Neuronal stem cell (in vitro differentiated cells): ENCODE results near the gene BIRC5.

ENCODE experiments used
- DNase-seq: peaks from one replicate; pipeline ENCODE4 v3.0.0-alpha.2; 2013; ENCODE audit warnings: low spot score
- H2AFZ ChIP-seq: one replicate; pipeline ENCODE4 v1.6.1; 2013; ENCODE audit warnings: mild to moderate bottlenecking, low read length, inconsistent platforms
- H2AK5ac ChIP-seq: 2 replicates; pipeline ENCODE4 v1.6.1; 2013; ENCODE audit warnings: low read depth, mild to moderate bottlenecking, inconsistent platforms, low read length, moderate library complexity, mixed read lengths
- H2BK120ac ChIP-seq: 2 replicates; pipeline ENCODE4 v1.6.1; 2013; ENCODE audit warnings: low read depth, mild to moderate bottlenecking, inconsistent platforms, low read length, moderate library complexity, mixed read lengths
- H2BK12ac ChIP-seq: one replicate; pipeline ENCODE4 v1.6.1; 2013; ENCODE audit warnings: low read length, inconsistent platforms
- H2BK15ac ChIP-seq: 2 replicates; pipeline ENCODE4 v1.6.1; 2013; ENCODE audit warnings: mild to moderate bottlenecking, low read length, inconsistent platforms, mixed read lengths
- H2BK5ac ChIP-seq: one replicate; pipeline ENCODE4 v1.6.1; 2013; ENCODE audit warnings: inconsistent platforms, mild to moderate bottlenecking, low read length, moderate library complexity
- H3K14ac ChIP-seq: one replicate; pipeline ENCODE4 v1.6.1; 2013; ENCODE audit warnings: low read length, inconsistent platforms
- H3K18ac ChIP-seq: 2 replicates; pipeline ENCODE4 v1.6.1; 2013; ENCODE audit warnings: low read length, inconsistent platforms
- H3K23ac ChIP-seq: 2 replicates; pipeline ENCODE4 v1.6.1; 2013; ENCODE audit warnings: low read depth, mild to moderate bottlenecking, mixed read lengths, low read length, inconsistent platforms; ENCODE audit not compliant: poor library complexity
- H3K27ac ChIP-seq: replicated peaks from 3 replicates; pipeline ENCODE4 v1.5.1; 2013; ENCODE audit warnings: low read length, inconsistent platforms
- H3K27me3 ChIP-seq, 3 experiments: 2 replicates each; pipeline ENCODE4 v1.6.1; 2013; ENCODE audit warnings: low read length in 3 of 3, mild to moderate bottlenecking in 2 of 3, inconsistent platforms in 1 of 3, low read depth in 1 of 3, mixed read lengths in 1 of 3, moderate library complexity in 1 of 3; ENCODE audit not compliant: control insufficient read depth in 3 of 3, insufficient read depth in 3 of 3
- H3K36me3 ChIP-seq, 2 donors: replicated peaks in 1 of 2; 2 replicates each; pipeline ENCODE4 v1.6.1; 2013; ENCODE audit warnings: low read length in 2 of 2; ENCODE audit not compliant: control insufficient read depth in 2 of 2, insufficient read depth in 2 of 2
- H3K4ac ChIP-seq: 2 replicates; pipeline ENCODE4 v1.6.1; 2013; ENCODE audit warnings: inconsistent platforms, mild to moderate bottlenecking, low read length, moderate library complexity
- H3K4me1 ChIP-seq, 2 donors: 1 replicate in 1 of 2; 2 replicates in 1 of 2; pipeline ENCODE4 v1.6.1; 2013; ENCODE audit warnings: low read length in 2 of 2, low read depth in 1 of 2; ENCODE audit not compliant: control insufficient read depth in 2 of 2, insufficient read depth in 1 of 2
- H3K4me2 ChIP-seq: one replicate; pipeline ENCODE4 v1.6.1; 2013; ENCODE audit warnings: mild to moderate bottlenecking, low read length, inconsistent platforms; ENCODE audit not compliant: insufficient read depth, poor library complexity, severe bottlenecking
- H3K4me3 ChIP-seq, 2 donors: 2 replicates each; pipeline ENCODE4 v1.5.1; 2013; ENCODE audit warnings: low read length in 2 of 2, mild to moderate bottlenecking in 2 of 2, inconsistent platforms in 1 of 2, moderate library complexity in 1 of 2
- H3K79me1 ChIP-seq: one replicate; pipeline ENCODE4 v1.6.1; 2013; ENCODE audit warnings: low read depth, mild to moderate bottlenecking, inconsistent platforms, low read length, moderate library complexity
- H3K9ac ChIP-seq: one replicate; pipeline ENCODE4 v1.6.1; 2013; ENCODE audit warnings: mild to moderate bottlenecking, low read depth, low read length, inconsistent platforms; ENCODE audit not compliant: poor library complexity
- H3K9me3 ChIP-seq, 2 donors: replicated peaks in 1 of 2; 2 replicates each; pipeline versions ENCODE3 to v1.6.1; 2013; ENCODE audit warnings: low read length in 2 of 2, mild to moderate bottlenecking in 2 of 2, inconsistent platforms in 1 of 2, low read depth in 1 of 2, mixed read lengths in 1 of 2, moderate library complexity in 1 of 2; ENCODE audit not compliant: control insufficient read depth in 2 of 2, insufficient read depth in 1 of 2
- H4K8ac ChIP-seq: one replicate; pipeline ENCODE4 v1.6.1; 2013; ENCODE audit warnings: low read depth, mild to moderate bottlenecking, inconsistent platforms, low read length, moderate library complexity
- H4K91ac ChIP-seq: one replicate; pipeline ENCODE4 v1.6.1; 2013; ENCODE audit warnings: low read length, low read depth, mild to moderate bottlenecking, inconsistent platforms; ENCODE audit not compliant: poor library complexity
- WGBS, 2 donors: extraction: QIAGEN DNeasy Blood & Tissue Kit; methylation state at CpG; one replicate each; pipeline ENCODE4 v1.1.7; 2013; ENCODE audit warnings: missing lambda C conversion rate in 2 of 2, mixed read lengths in 1 of 2; ENCODE audit not compliant: insufficient read length in 2 of 2, insufficient replicate concordance in 1 of 2; ENCODE audit errors: extremely low coverage in 2 of 2; 5-methylcytosine and 5-hydroxymethylcytosine counted together

The BIRC5 gene

GRCh38 chr17:78204387-78205123 is 9.5 kb upstream of the BIRC5 start:
- H3K79me1 ChIP-seq: no peaks in the 10 kb centered on the region
- H3K27ac ChIP-seq: no peak overlapping the region
- peak overlapping the region; percentile 38 for H3K14ac ChIP-seq
- WGBS, 2 donors: no CpG with 5 or more reads among the region's 22 CpGs
- H3K18ac ChIP-seq: no peak overlapping the region
- H2BK12ac ChIP-seq: no peak overlapping the region
- H2AFZ ChIP-seq: no peak overlapping the region
- H4K8ac ChIP-seq: no peak overlapping the region
- no peak overlapping the region for H3K4me3 ChIP-seq
- DNase-seq: no peak
- peak overlapping the region; percentile 21 for H3K9ac ChIP-seq
- H3K36me3 ChIP-seq: peaks cover 18 to 57% of the 10 kb centered on the region in 2 donors
- H3K23ac ChIP-seq: peak overlapping the region; percentile 68
- no peak overlapping the region for H3K4ac ChIP-seq
- H3K4me1 ChIP-seq: no peaks in the 10 kb centered on the region
- H2BK120ac ChIP-seq: no peak overlapping the region
- H2AK5ac ChIP-seq: no peak overlapping the region
- no peak overlapping the region for H2BK15ac ChIP-seq
- H4K91ac ChIP-seq: no peak overlapping the region
- H2BK5ac ChIP-seq: no peak overlapping the region
- H3K9me3 ChIP-seq: peaks cover 0 to 2% of the 10 kb centered on the region in 2 donors
- H3K27me3 ChIP-seq: no peaks in the 10 kb centered on the region
- no peak overlapping the region for H3K4me2 ChIP-seq

- Histone ChIP-seq H3K79me1 (no peaks in the 10 kb centered on the region), H2AK5ac (no peak overlapping the region), H2BK12ac (no peak overlapping the region), H3K27ac (no peak overlapping the region), H2AFZ (no peak overlapping the region), H3K9me3 (peaks cover 0 to 2% of the 10 kb centered on the region in 2 donors), H3K4me2 (peak overlapping the region; percentile 18), H3K9ac (no peak overlapping the region), H3K4me3 (no peak overlapping the region), H3K36me3 (peaks cover 18 to 52% of the 10 kb centered on the region in 2 donors), H3K23ac (peak overlapping the region; percentile 55), H3K4ac (no peak overlapping the region), H4K8ac (no peak overlapping the region), H3K18ac (no peak overlapping the region), H2BK5ac (no peak overlapping the region), H2BK120ac (no peak overlapping the region), H3K14ac (no peak overlapping the region), H3K4me1 (no peaks in the 10 kb centered on the region), H4K91ac (no peak overlapping the region), H3K27me3 (no peaks in the 10 kb centered on the region), H2BK15ac (no peak overlapping the region)
- WGBS, 2 donors: no CpG with 5 or more reads among the region's 17 CpGs
- no peak for DNase-seq
Measured at GRCh38 chr17:78205124-78205775, 8.8 kb upstream of the BIRC5 start.

GRCh38 chr17:78206298-78206697 is 7.8 kb upstream of the BIRC5 start:
- no peak overlapping the region for H2BK12ac ChIP-seq
- no peak overlapping the region for H2AK5ac ChIP-seq
- no peak overlapping the region for H3K27ac ChIP-seq
- H3K27me3 ChIP-seq: no peaks in the 10 kb centered on the region
- H3K9ac ChIP-seq: no peak overlapping the region
- no peaks in the 10 kb centered on the region for H3K4me1 ChIP-seq
- H3K4me3 ChIP-seq: no peak overlapping the region
- H2BK5ac ChIP-seq: no peak overlapping the region
- WGBS, 2 donors: no CpG with 5 or more reads among the region's 7 CpGs
- peaks cover 0 to 2% of the 10 kb centered on the region in 2 donors for H3K9me3 ChIP-seq
- no peaks in the 10 kb centered on the region for H3K79me1 ChIP-seq
- H2BK120ac ChIP-seq: no peak overlapping the region
- H3K14ac ChIP-seq: no peak overlapping the region
- H4K8ac ChIP-seq: no peak overlapping the region
- no peak overlapping the region for H2BK15ac ChIP-seq
- H3K36me3 ChIP-seq: peaks cover 18 to 46% of the 10 kb centered on the region in 2 donors
- no peak overlapping the region for H4K91ac ChIP-seq
- H3K4me2 ChIP-seq: no peak overlapping the region
- no peak overlapping the region for H2AFZ ChIP-seq
- H3K23ac ChIP-seq: no peak overlapping the region
- DNase-seq: no peak
- no peak overlapping the region for H3K18ac ChIP-seq
- H3K4ac ChIP-seq: no peak overlapping the region

GRCh38 chr17:78208486-78208885 is 5.6 kb upstream of the BIRC5 start:
- no CpG with 5 or more reads among the region's 3 CpGs for WGBS, 2 donors
- no peak overlapping the region for H3K9ac ChIP-seq
- H3K14ac ChIP-seq: no peak overlapping the region
- no peak overlapping the region for H3K4me3 ChIP-seq
- H3K27me3 ChIP-seq: peaks cover 0 to 2% (median 0%) of the 10 kb centered on the region in 3 experiments
- no peak overlapping the region for H4K8ac ChIP-seq
- H4K91ac ChIP-seq: no peak overlapping the region
- no peak overlapping the region for H2BK12ac ChIP-seq
- no peak overlapping the region for H2AK5ac ChIP-seq
- H3K4ac ChIP-seq: no peak overlapping the region
- no peak overlapping the region for H2BK5ac ChIP-seq
- no peak overlapping the region for H2AFZ ChIP-seq
- H3K79me1 ChIP-seq: no peaks in the 10 kb centered on the region
- no peak overlapping the region for H3K27ac ChIP-seq
- H2BK15ac ChIP-seq: no peak overlapping the region
- peaks cover 0 to 2% of the 10 kb centered on the region in 2 donors for H3K9me3 ChIP-seq
- H2BK120ac ChIP-seq: no peak overlapping the region
- no peaks in the 10 kb centered on the region for H3K4me1 ChIP-seq
- no peak for DNase-seq
- no peak overlapping the region for H3K4me2 ChIP-seq
- no peak overlapping the region for H3K23ac ChIP-seq
- no peak overlapping the region for H3K18ac ChIP-seq
- H3K36me3 ChIP-seq: peaks cover 13 to 34% of the 10 kb centered on the region in 2 donors
